KOPT-K1 (cell line): ENCODE measurements around the gene SACM1L.
"Not testable (repeated sequence)": the region's sequence is repeated elsewhere in the genome, so short reads cannot be mapped to it uniquely, and the experiment has no call there.

Experiments used
- H3K27ac ChIP-seq: fragments of 200-600 bp; sonication (generic); 2 replicates; pipeline ENCODE4 v1.5.1; 2016; ENCODE audit warnings: antibody characterized with exemption, mild to moderate bottlenecking, low read depth, low read length; ENCODE audit not compliant: poor library complexity, severe bottlenecking
- H3K36me3 ChIP-seq: fragments of 200-600 bp; sonication (generic); 2 replicates; pipeline ENCODE4 v1.5.1; 2017; ENCODE audit warnings: antibody characterized with exemption, mild to moderate bottlenecking, low read length, moderate library complexity; ENCODE audit not compliant: insufficient read depth
- H3K9me3 ChIP-seq: fragments of 200-600 bp; sonication (generic); 2 replicates; pipeline ENCODE4 v1.5.1; 2017; ENCODE audit warnings: antibody characterized with exemption, low read length, mild to moderate bottlenecking; ENCODE audit not compliant: insufficient read depth, poor library complexity, severe bottlenecking

The SACM1L gene

DNA sequence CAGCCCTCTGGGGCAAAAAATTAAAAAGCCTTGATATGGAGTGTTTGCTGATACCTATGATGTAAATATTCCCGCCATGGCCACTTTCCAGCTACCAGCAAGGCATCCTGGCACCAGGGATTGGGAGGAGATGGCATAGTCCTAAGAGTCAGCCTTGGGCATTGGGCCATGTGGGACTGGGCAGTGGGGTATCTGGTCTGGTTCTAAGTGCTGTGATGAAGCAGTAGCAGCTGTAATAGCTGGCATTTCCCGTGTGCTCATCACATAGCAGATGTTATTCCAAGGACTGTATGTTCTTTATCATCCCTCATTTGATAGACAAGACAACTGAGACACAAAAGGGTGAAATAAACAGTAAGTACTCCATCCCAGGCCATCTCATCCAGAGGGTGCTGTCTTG lies 6.9 kb upstream of the SACM1L start:
- Histone ChIP-seq H3K36me3 (peaks cover 38% of the 10 kb centered on the region), H3K9me3 (no peaks in the 10 kb centered on the region), H3K27ac (no peak overlapping the region)

DNA sequence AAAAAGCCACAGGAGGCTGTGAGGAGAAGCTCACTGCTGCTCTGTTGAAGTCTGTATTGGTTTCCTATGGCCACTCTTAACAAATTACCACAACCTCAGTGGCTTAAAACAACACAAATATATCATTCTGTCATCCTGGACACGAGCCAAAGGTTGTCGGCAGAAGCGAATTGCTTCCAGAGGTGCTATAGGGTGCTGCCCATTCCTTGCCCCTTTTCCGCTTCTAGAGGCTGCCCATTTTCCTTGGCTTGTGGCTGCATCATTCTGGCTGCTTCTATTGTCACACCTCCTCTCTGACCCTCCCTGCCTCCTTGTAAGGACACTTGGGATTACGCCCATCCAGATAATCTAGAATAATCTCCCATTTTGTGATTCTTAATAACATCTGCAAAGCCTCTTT lies 6.4 kb upstream of the SACM1L start:
- Histone ChIP-seq H3K27ac (no peak overlapping the region), H3K36me3 (peaks cover 33% of the 10 kb centered on the region)

DNA sequence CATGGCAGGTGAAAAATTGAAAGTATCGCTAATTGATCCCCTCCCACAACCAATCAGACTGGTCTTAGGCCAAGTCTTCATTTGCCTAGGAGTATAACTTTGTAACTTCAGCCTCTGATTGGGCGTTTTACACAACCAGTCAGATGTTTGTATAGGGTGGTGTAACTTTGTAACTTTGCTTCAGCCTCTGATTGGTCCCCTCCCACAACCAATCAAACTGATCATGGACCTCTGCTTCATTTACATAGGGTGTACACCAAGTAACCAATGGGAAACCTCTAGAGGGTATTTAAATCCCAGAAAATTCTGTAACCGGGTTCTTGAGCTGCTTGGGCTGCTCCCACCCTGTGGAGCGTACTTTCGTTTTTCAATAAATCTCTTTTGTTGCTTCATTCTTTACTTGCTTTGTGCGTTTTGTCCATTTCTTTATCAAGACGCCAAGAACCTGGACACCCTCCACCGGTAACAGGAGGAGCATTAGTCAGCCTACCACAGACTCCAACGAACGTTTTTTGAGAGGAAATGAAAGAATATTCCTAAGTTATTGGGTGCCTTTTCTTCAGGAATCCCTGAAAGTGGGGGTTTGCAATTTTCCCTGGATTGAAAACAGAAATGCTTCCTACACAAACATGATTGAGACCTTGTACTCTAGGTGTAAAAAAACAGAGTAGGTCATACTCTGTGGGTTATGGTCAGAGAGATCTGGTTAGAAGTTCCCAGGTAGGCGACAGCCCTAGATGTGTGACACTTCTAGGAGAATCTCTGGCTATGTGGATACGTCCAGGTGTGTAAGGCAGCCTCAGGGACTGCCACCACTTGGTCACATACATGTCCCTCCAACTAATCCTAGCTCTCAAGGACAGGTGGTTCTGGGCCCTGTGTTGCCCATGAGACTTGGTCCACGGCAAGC lies 5.5 kb upstream of the SACM1L start:
- Histone ChIP-seq H3K9me3 (no peaks in the 10 kb centered on the region), H3K27ac (no peak overlapping the region), H3K36me3 (peaks cover 24% of the 10 kb centered on the region)

More for the DNA sequence above, 6.4 kb upstream of the SACM1L start:
- H3K9me3 ChIP-seq: no peaks in the 10 kb centered on the region

DNA sequence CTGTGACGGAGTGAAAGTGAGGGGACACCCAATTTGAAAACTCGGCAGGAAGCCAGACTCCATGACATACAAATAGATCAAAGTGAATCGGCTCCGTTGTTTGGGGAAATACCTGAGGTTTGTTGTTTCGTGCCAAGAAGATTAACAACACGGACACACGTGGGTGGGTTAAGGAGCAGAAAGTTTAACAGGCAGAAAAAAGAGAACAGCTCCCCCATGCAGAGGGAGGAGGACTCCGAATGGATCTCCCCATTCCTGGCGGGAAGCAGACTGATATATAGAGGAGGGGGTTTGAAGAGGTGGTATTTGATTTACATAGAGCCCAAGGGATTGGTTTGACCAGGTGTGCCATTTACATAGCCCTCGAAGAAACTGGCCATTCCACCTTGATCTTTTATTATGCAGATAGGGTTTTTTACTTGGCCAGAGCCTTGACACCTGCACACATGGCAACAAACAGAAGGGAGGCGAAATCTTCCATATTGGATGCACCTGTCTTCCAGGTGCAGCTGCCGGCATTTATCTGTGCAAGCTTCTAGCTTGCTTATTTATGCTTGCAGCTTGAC lies 4.8 kb upstream of the SACM1L start:
- H3K9me3 ChIP-seq: no peaks in the 10 kb centered on the region
- H3K36me3 ChIP-seq: peaks cover 17% of the 10 kb centered on the region; the same call in 1 of the 2 replicates
- no peak overlapping the region for H3K27ac ChIP-seq

DNA sequence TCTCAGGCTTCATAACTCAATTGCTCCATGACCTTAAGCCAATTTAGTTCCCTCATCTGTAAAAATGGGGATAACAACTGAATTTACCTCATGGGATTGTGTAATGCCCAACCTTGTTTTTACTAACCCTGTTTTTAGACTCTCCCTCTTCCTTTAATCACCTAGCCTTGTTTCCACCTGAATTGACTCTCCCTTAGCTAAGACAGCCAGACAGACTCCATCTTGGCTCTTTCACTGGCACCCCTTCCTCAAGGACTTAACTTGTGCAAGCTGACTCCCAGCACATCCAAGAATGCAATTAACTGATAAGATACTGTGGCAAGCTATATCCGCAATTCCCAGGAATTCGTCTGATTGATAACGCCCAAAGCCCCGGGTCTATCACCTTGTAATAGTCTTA lies 3.5 kb upstream of the SACM1L start:
- not testable (repeated sequence) for H3K36me3 ChIP-seq, H3K9me3 ChIP-seq, H3K27ac ChIP-seq

DNA sequence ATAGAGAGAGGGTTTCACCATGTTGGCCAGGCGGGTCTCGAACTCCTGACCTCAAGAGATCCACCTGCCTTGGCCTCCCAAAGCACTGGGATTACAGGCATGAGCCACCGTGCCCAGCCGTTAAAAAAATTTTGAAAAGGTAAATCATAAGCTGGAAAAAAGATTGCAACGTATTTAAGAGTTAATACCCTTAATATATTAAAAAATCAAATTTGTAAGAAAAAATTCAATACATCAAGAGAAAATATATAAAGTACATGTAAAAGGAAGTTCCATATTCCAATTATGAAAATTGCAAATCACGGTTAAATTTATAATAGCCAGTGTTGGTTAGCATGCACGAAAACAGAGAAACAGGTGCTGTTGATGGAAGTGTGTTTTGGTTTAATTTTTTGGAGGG lies 2.3 kb upstream of the SACM1L start:
- no peak overlapping the region for H3K27ac ChIP-seq
- H3K9me3 ChIP-seq: no peaks in the 10 kb centered on the region
- peaks cover 16% of the 10 kb centered on the region for H3K36me3 ChIP-seq

DNA sequence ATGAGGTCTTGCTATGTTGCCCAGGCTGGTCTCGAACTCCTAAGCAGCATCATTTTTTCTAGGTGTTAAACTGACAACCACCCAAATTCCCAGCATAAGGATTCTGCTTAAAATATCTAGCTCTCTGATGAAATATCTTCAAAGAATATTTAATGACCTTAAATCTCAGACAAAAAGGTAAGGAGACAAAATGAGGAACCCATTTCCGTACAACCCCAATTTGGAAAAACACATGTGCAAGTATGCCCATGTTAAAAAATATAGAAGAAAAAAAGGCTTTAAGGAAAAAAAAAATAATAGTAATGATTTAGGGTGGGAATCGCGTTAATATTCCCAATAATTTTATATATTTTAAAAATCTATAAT lies 1.4 kb upstream of the SACM1L start:
- no peaks in the 10 kb centered on the region for H3K9me3 ChIP-seq
- peaks cover 20% of the 10 kb centered on the region for H3K36me3 ChIP-seq
- peak overlapping the region; percentile 89 for H3K27ac ChIP-seq

DNA sequence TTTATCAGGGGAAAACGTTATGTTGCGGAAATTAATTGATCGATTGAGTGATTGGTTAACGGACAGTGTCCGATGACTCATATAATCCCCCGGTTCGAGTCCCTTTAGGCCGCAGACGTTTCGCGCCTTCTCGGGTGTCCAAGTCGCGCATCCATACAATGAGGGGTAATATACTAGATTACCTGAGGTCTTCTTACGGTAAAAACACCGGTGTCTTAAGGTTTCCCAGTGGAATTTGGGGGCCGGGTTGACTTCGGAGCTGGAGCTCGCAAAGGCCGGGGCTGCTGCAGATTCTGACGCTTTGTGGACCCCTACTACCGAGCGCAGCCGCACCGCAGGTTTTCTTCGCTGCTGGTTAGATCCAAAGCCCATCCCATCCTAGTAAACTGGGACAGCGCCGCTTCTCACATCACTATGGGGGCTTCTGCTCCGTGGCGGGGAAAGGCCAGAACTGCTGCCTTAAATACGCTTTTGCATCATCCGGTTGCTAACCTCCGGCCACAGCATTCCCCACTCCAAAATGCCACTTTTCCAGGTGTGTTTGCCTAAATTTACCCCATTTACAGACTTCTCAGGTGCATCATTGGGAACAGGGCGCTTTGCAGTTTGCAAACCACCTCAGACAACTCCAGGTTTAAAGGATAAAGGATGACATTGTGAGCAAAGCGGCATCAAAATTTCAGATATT lies 858 bp upstream of the SACM1L start:
- Histone ChIP-seq H3K27ac (peak overlapping the region; percentile 89), H3K36me3 (peaks cover 24% of the 10 kb centered on the region)

DNA sequence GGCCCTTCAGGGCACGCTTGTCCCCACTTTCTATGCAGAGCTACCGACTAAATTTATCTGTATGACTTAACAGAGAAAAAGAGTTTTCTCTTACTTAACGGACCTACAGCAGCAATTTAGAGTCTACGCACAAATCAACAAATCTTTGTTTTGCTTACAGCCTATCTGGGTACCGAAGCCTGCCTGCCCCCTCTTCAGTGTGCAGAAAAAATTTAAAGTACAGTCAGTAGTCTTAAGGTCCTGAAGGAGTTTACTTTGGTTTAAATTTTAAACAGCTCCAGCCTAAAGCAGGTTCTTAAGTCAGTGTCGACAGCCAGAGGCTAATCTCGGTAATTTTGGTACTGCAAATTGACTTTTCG lies 570 bp downstream of the SACM1L start:
- peaks cover 30% of the 10 kb centered on the region for H3K36me3 ChIP-seq
- H3K27ac ChIP-seq: peak overlapping the region; percentile 89
- H3K9me3 ChIP-seq: no peaks in the 10 kb centered on the region

More for the DNA sequence above, 858 bp upstream of the SACM1L start:
- H3K9me3 ChIP-seq: no peaks in the 10 kb centered on the region

DNA sequence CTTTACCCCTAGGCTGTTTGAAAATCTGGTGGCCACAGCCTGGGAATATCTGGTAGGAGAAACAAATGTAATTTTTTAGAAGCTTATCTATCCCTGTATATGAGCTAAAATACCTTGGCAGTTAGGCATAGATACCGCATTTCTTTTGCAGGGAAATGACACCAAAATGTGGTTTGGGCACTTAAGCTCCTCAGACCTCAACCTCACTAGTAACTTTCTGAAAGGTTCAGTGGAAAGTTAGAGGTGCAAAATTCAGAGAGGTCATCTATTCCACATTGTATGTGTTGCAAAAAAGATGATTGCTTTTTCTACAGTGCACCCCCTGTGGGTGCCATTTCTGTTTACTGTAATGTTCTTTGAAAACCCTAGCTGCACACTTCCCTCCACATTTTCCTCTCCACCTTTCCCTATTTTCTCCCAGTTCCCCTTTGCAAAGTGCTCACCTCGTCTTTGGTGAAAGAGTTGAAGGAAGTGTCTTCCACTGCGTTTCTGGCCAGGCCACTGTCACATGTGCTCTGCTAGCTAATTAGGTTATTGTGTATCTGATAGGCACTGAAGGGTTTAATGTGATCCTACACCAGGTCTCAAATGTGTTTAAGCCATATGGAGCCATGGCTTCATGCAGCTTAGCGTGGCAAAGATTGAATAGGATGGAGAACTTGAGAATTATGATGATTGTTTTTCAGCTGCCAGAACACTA lies 1.3 kb downstream of the SACM1L start:
- no peaks in the 10 kb centered on the region for H3K9me3 ChIP-seq
- H3K36me3 ChIP-seq: peaks cover 37% of the 10 kb centered on the region
- peak overlapping the region; percentile 89 for H3K27ac ChIP-seq

DNA sequence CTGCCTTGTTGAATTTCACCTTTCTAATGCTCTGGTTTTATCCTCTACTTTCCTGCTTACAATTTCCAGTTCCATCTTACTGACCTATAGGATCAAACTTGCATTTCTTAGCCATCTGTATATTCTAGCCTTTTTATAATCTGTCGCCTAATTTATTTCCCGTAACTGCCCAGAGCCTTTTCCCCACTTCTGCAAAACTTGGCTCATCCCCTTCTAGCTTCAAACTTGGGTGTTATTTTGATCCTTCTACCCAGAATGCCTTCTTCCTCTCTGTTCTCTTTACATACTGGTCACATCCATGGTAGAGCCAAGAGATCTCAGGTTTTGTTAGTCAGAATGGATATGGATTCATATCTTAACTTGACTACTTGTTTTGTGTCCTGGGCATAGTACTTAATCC lies 2.6 kb downstream of the SACM1L start:
- Histone ChIP-seq H3K36me3 (peaks cover 50% of the 10 kb centered on the region), H3K9me3 (no peaks in the 10 kb centered on the region), H3K27ac (peak overlapping the region; percentile 89)

DNA sequence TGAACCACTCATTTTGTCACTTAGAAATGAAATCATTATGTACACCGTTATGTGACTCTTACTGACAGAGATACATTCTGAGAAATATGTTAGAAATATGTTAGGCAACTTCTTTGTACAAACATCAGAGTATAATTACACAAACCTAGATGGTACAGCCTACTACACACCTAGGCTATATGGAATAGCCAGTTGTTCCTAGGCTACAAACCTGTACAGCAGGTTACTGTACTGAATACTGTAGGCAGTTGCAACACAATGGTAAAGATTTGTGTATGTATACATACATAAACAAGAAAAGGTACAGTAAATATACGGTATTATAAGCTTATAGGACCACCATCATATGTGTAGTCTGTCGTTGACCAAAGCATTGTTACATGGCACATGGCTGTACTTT lies 3.7 kb downstream of the SACM1L start:
- Histone ChIP-seq H3K9me3 (no peaks in the 10 kb centered on the region), H3K36me3 (peaks cover 59% of the 10 kb centered on the region), H3K27ac (peak overlapping the region; percentile 89)

DNA sequence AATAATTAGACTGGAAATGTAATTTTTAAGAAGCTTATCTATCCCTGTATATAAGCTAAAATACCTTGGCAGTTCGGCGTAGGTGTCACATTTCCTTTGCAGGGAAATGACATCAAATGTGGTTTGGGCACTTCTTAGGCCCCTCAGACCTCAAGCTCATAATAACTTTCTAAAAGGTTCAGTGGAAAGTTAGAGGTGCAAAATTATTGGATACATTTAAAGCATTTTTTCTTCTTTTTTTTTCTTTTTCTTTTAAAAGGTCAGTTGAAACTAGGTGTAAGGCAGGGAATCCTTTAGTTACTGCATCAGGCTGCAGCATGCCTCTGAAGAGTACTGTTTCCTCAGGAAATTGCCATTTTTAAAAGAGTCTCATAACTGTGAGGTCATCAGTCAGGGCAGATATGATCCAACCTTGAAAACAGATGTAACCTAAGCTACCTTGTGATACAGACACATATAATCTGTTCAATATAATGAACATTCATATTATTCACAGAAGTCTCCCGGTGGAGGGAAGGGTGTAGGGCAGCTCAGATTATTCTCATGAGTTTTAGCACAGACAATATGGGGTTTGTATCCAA lies 4.8 kb downstream of the SACM1L start:
- H3K9me3 ChIP-seq: no peaks in the 10 kb centered on the region
- H3K36me3 ChIP-seq: peaks cover 63% of the 10 kb centered on the region
- peak overlapping the region; percentile 89 for H3K27ac ChIP-seq

DNA sequence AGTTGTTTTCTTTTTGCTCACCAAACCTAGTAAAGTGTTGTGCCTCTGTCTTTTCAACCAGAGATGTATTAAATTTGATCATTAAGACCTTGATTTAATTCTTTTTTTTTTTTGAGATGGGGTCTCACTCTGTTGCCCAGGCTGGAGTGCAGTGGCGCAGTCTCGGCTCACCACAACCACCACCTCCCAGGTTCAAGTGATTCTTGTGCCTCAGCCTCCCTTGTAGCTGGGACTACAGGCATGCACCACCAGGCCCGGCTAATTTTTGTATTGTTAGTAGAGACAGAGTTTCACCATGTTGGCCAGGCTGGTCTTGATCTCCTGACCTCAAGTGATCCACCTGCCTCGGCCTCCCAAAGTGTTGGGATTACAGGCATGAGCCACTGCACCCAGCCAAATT lies 6.0 kb downstream of the SACM1L start:
- H3K9me3 ChIP-seq: not testable (repeated sequence)
- H3K27ac ChIP-seq: peak overlapping the region; percentile 89
- peaks cover 69% of the 10 kb centered on the region for H3K36me3 ChIP-seq
